ENCODE data around the gene SMPD2.
A peak's percentile ranks its signal among the peaks of the same experiment; 100 is the strongest.
"Not testable (repeated sequence)": the region's sequence is repeated elsewhere in the genome, so short reads cannot be mapped to it uniquely, and the experiment has no call there.

Gene SMPD2

GRCh38 chr6:109447878-109448555, 7.5 kb downstream of the SMPD2 start:
- FAIRE-seq: no peak

- FAIRE-seq: no peak
These were observed 8.1 kb downstream of the SMPD2 start for GRCh38 chr6:109448615-109449014.

GRCh38 chr6:109449064-109449794, 8.7 kb downstream of the SMPD2 start:
- no peak for FAIRE-seq

GRCh38 chr6:109449795-109450673, 9.5 kb downstream of the SMPD2 start:
- no peak for FAIRE-seq

- no peak for FAIRE-seq
These were observed 10.3 kb downstream of the SMPD2 start for GRCh38 chr6:109450801-109451200.

- FAIRE-seq: no peak
These were observed 10.9 kb downstream of the SMPD2 start for GRCh38 chr6:109451376-109451775.

- no peak for FAIRE-seq
These were observed 11.7 kb downstream of the SMPD2 start for GRCh38 chr6:109452181-109452580.

GRCh38 chr6:109453156-109453555, 12.6 kb downstream of the SMPD2 start:
- no peak for FAIRE-seq

- no peak for FAIRE-seq
These were observed 13.3 kb downstream of the SMPD2 start for GRCh38 chr6:109453594-109454495.

- no peak for FAIRE-seq
These were observed 14.2 kb downstream of the SMPD2 start for GRCh38 chr6:109454496-109455436.

GRCh38 chr6:109455437-109456110, 15.1 kb downstream of the SMPD2 start, which contains the start of gene MICAL1:
TSS of gene MICAL1 (minus strand) at chr6:109455772. CDS start at chr6:109454196, 1,576 bp downstream.
- no peak for FAIRE-seq

- FAIRE-seq: no peak
These were observed 15.6 kb downstream of the SMPD2 start for GRCh38 chr6:109456111-109456583.

GRCh38 chr6:109456710-109457561, 16.4 kb downstream of the SMPD2 start:
- FAIRE-seq: no peak

- no peak for FAIRE-seq
These were observed 17.1 kb downstream of the SMPD2 start for GRCh38 chr6:109457562-109457996.

GRCh38 chr6:109458774-109459531, 18.4 kb downstream of the SMPD2 start:
- FAIRE-seq: no peak

GRCh38 chr6:109460161-109460829, 19.8 kb downstream of the SMPD2 start:
- peak; percentile 46 for FAIRE-seq

GRCh38 chr6:109461205-109461604, 20.7 kb downstream of the SMPD2 start:
- FAIRE-seq: not testable (repeated sequence)

Data from endometrium (tissue), 2 donors.